GM12873 (cell line): ENCODE data around the gene PALM3.

ENCODE experiments used
- CTCF ChIP-seq: IDR thresholded peaks from 2 replicates; pipeline ENCODE4 v1.5.1; 2012; ENCODE audit warnings: low read depth, mild to moderate bottlenecking, moderate library complexity, low read length, control low read depth; ENCODE audit not compliant: insufficient read depth; ENCODE audit errors: missing control alignments

PALM3 gene

GRCh38 chr19:14102756-14103155, 40.9 kb upstream of the PALM3 start:
- no peak for TF ChIP-seq CTCF

DNA sequence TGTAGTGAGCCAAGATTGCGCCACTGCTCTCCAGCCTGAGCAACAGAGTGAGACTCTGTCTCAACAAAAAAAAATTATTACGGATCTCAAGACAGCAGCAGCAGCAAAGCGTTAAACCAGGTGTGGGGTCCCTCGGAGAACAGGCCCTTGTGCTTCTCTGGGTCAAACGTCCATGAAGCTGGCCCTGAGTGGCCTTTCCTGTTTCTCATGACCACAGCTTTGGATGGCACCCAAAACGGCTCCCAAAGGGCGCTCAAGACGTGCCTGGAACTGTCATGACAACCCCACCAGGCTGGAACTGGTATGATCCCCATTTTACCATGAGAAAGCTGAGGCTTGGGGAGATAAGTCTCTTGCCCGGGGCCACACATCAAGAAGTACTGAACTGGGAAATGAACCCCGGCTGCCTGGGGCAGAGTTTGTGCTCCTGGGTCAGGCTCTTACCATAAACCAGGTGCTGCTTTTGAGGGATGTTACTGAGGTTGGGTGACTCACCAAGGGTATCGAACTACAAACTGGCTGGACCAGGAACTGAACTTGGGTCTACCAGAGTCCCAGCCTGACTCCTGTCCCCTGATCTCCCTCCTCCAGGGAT, 40.3 kb upstream of the PALM3 start:
- no peak for TF ChIP-seq CTCF

DNA sequence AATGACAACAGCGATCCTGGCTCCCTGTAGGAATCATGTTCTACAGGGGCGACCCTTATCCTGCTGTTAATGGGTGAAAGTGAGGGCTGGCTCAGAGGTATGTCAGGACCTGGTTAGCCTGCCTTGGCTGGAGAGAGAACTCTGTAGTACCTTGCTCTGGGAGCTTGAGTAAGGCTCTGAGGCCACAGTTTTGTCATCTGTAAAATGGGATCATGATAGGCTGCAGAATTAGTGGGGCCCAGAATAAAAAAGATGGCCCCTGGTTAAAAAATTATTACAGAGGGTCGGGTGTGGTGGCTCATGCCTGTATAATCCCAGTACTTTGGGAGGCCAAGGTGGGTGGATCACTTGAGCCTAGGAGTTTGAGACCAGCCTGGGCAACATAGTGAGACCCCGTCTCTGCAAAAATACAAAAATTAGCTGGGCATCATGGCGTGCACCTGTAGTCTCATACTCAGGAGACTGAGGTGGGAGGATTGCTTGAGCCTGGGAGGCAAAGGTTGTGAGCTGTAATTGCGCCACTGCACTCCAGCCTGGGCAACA, 39.2 kb upstream of the PALM3 start:
- TF ChIP-seq CTCF, result no peak

DNA sequence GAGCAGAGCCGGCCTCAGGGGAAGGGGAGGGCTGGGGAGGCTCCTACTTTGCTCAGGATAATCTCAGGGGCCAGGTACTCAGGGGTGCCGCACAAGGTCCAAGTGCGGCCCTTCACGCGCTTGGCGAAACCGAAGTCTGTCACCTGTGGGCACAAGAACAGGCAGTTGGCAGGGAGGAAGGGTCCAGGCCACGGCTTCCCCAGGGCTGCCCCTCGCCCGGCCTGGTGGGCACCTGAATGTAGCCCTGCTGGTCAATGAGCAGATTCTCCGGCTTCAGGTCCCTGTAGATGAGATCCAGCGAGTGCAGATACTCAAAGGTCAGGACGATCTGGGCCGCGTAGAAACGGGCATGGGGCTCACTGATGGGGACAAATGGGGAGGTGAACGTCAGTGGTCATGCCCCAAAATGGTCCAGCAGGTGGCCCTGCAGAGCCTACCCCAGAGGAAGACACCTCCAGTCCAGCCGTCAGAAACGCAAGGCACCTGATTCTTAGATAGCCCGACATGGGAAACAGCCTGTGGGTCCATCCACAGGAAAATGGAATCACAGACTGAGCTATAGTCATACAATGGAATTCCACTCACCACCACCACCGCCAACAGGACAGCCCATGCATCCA, 35.8 kb upstream of the PALM3 start:
- TF ChIP-seq CTCF, result no peak

- TF ChIP-seq CTCF, result peak; percentile 19
Observed at GRCh38 chr19:14096272-14096992, 34.6 kb upstream of the PALM3 start.

- TF ChIP-seq CTCF, result no peak
Observed at GRCh38 chr19:14094854-14095253, 33.0 kb upstream of the PALM3 start.

- TF ChIP-seq CTCF, result no peak
Observed at GRCh38 chr19:14093117-14093823, 31.4 kb upstream of the PALM3 start.
